Activated CD8-positive, alpha-beta memory T cell treated with anti-CD3 and anti-CD28 coated beads, Interleukin-2, amount 50 U/mL, for 24 hours (primary cell): ENCODE data around the gene ARHGEF2.

Source experiments
- DNase-seq: peaks from one replicate; pipeline ENCODE4 v3.0.0-alpha.2; 2020; ENCODE audit errors: extremely low read depth

The ARHGEF2 gene

DNA sequence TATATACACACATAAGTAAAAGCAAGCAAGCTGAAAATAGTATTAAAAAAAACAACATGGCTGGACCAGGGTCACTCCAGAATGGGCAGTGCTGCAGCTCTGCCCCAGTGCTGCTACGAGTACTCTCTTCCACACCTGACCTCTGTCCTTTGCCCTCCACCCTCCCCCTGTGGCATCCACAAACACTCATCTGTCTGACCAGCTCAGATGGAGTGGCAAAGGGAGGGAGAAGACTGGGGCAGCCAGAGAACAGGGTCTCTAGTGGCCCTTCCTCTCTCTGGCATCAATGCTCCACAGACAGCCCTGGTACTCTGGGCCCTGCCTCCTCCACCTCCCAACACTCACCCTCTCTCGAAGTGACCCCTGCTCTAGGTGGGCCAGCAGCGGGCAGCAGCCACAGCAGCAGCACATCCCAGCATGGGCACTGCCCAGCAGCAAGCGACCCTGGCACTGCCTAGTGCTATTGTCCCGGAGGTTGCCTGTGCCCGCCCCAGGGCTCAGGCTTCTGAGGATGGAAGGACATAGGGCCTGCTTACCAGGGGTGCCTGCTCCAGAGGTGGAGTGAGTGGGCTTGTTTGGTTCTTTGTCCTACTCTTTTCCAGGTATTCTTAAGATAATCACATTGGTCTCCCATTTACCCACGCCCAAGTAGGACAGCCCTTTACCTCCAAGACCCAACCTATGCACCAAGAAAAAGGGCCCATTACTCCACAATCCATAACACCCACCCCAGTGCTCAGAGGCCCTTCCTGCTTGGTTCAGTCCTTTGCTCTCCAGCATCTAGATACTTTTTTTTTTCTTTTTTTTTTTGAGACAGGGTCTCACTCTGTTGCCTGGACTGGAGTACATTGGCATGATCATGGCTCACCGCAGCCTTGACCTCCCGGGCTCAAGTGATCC is 6.2 kb downstream of the ARHGEF2 start:
- DNase-seq: no peak

DNA sequence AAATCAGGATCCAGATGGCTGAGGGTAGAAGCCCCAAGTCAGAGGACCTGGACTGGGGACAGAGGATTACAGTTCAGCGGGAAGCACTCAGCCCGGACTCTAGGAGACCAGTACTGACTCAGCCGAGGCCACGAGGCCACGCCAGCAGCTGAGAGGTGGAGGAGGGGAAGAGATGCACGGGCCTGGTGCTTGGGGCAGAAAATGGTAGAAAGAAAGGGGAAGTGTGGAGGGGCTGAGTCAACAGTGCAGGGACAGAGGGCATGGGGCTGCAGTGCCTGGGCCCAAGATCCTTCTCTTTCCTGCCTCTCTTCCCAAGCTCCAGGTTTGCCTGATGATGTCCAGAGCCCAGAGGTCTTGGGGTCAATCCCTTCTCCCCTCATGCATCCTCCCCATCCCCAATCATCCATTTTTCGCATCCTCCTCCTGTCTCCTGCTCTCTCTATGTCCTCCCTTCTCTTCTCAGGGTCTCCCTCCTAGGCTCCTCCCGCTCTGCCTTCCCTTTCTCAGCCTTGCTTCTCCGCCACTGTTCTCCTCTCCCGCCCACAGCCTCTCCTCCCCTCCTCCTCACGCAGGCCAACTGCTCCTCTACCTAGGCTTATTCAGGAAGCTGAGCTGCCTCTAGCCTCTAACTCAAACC is 7.7 kb downstream of the ARHGEF2 start:
- no peak for DNase-seq

DNA sequence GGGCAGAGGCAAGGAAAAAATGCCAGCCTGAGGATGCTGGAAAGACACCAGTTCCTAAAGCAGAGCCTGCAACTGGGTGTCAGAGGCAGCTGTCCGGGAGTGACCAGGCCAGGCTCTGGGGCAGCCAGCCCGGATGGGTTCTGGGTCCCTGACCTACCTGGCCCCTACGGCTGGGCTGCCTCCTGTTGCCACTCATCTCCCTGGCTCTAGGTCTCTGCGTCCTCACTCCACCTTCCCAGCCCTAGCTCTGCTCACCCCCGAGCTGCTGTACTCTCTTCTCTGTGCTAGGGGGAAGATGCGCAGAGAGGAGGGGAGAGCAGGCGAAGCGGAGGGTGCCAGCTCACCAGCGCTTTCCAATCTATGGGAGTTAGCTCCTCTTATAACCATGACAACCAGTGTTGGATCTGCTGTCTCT is 9.0 kb downstream of the ARHGEF2 start:
- no peak for DNase-seq

DNA sequence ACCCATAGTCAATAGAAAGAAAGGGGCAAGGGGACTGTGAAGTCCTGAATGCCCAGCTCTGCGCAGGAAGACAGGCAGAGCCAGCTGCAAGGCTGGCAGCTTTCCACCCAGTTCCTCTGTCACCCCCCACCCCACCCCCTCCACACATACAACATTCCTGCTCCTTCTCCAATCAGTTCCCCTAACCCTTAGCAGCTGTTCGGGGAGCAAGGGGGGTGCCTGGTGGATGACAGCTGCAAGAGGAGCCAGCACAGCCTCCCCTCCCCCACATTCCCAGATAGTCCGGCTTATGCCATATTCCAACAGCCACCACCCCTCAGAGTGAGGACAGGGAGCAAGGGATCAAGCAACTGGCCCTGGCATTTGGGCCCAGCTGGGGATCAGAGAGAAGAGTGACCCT is 9.7 kb downstream of the ARHGEF2 start:
- no peak for DNase-seq

DNA sequence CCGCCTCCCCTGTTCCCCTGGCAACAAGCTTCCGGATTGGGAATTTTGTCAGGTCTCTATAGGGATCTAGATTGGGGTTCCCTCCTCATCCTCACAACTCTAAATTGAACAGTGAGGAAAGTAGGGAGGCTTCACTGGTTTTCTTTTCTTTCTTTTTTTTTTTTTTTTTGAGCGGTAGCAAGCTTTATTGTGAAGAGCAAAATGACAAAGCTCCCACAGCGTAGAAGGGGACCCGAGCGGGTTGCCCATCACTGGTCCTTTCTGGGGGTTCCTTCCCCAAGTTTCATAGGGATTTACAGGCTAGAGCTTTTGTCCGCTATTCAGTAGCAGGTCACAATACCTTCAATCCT is 10.3 kb downstream of the ARHGEF2 start:
- DNase-seq: no peak

DNA sequence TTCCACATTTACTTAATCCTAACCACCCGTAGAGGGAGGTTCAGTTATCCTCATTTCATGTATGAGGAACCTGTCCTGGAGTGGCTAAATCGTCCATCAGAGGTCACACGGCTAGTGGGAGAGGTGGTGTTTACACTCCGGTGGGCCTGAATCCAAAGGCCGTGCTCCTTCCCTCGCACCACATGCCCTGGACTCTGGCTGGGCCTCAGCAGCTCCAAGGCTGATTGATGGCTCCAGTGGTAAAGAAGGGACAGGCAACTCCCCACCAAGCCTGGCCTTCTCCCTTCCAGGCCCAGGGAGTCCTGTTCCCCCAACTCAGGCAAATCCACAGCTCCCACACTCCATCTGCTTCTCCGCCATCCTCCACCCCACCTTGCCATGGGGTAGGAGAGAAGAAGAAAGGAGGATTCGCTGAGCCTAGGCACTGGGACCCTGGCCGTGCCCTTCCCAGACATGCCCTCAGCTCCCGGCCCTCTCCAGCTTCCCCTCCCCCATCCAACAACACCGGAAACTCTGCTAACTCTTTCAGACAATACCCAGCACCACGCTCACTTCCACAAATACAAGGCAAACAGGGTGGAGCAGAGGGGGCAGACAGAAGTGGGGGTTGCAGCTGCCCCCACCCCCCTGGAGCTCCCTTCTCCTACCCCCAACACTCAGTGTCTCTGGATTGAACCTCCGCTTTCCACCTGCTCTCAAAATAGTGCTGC is 10.9 kb downstream of the ARHGEF2 start:
- no peak for DNase-seq

DNA sequence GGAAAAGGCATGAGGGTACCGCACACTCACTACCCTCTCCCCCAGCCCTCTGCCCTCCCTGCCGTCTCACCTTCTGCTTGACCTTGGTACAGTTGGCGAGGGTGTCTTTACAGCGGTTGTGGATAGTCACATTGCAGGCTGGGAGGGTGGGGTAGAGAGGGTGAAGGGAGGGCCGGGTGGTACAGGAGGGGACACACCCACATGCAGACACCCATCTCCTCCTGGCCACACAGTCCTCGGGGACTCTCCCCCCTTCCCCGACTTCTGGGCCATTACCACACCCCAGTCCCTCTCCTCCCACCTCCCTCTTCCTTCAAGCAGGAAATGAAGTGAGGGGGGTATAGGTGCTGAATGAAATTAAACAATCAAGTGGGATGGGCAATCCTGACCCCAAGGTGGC is 11.6 kb downstream of the ARHGEF2 start:
- DNase-seq: no peak

DNA sequence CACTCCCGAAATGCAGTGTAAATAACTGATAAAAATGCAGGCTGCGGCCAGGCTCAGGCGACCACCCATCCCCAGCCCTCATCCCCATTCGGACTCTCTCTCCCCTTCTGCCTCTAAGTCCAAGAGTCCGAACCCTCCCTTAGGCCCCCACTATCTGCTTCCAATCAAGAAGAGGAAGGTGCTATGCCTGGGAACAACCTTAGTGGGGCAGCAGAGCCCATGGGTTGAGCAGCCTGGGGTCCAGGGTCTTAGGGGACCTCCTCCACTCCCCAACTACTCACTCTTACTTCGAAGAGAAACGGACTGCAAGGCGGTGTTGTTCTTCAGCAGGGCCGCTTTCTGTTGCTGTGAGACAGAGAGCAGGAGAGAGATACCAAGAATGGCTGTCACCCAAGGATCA is 12.2 kb downstream of the ARHGEF2 start:
- DNase-seq: no peak

DNA sequence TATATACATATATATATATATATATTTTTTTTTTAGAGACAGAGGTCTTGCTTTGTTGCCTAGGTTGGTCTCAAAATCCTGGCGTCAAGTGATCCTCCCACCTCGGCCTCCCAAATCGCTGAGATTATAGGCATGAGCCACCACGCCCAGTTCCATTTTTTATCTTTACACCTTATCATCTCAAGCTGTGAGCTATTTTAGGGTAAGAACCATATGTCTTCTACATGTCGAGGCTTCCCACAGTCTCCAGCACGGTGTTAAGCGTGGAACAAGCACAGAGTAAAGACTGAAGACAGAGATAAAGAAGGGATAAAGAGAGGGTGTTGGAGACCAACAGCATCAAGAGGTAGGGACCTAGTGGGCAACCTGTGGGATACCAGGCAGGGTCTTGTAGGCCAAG is 14.2 kb downstream of the ARHGEF2 start:
- DNase-seq: no peak

DNA sequence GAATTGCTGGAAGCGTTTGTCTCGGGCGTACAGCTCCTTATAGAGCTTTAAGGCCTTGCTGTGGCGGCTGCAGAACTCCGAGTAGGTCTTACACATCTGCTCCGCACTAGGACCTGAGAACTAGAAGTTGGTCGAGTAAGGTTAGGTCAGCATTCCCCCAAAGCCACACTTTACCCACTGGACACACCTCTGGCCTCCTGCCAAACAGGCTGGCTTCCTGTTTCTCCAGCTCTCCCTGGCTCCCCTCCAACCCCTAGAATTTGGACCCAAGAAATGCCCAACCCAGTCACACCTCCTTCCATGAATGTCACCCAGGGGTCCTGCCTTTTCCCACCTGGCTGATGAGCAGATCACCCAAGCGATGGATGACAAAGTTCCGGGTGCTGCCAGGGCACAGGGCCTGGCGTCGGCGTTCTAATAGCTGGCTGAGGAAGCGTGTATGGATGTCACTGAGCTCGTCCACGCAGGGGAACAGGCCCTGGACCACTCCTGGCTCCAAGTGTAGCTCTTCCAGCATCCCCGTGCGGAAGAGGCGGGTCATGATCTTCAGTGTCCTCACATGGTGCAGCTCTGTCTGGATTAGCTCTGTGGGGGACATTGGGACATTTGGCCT is 15.6 kb downstream of the ARHGEF2 start:
- DNase-seq: no peak

DNA sequence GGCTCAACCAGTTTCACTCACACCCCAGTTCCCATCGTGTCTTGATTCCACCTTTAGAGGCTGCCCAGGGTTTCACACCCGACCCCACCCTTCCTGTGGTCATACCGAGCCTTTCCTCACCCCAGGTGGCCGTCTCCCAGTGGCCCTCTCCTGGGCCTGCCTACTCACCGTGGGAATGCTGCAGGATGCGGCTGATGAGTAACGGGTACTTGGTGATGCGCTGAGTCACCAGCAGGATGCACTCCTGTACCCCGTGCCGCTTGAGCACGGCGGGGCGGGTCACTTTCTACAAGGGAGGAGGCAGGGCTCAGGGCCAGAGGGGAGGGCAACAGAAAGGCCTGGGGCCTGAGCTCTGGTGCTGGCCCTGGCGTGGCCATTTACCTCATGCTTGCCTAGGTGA is 16.4 kb downstream of the ARHGEF2 start:
- DNase-seq: no peak

DNA sequence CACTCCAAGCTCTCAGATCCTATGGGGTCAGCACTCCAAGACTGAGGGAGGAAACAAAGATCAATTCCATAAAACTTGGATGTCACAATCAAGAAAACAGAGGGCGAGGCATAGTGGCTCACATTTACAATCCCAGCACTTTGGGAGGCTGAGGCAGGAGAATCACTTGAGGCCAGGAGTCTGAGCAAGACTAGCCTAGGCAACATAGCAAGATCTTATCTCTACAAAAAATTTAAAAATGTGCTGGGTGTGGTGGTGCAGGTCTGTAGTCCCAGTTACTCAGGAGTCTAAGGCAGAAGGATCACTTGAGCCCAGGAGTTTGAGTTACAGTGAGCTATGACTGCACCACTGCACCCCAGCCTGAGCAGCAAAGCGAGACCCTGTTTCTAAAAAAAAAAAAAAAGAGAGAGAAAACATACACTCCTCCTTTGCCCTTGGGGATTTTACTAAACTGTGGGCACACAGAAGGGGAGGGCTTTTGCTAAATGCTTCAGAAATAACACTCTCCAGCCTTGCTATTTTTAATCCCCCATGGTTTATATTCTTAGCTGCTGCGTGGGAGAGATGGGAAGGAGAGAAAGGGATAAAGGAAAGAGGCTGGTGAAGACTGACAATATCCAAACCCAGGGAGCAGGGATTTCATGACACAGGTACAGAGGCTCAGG is 18.1 kb downstream of the ARHGEF2 start:
- DNase-seq: no peak

DNA sequence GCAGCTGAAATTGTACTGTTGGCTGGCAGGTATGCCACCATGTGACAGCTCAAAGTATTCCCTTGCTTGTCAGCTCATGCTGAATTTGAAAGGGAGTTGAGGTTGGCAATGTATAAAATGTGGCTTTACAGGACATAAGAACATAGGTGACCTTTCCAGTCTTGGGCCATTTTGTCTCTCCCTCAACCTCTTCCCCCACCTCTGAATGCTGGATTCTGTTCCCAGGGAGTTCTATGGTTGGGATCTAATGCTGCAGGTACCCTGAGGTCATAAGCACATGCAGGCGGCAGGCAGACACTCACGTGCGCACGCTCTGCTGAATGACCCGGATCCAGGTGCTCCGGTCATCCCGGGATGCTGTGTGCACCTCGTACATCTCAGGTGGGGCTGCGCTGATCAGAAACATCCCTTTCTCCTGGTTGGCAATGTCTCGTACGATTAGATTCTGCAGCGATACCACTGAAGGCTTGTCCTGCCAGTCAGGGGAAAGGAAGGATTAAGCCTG is 20.9 kb downstream of the ARHGEF2 start:
- DNase-seq: no peak

DNA sequence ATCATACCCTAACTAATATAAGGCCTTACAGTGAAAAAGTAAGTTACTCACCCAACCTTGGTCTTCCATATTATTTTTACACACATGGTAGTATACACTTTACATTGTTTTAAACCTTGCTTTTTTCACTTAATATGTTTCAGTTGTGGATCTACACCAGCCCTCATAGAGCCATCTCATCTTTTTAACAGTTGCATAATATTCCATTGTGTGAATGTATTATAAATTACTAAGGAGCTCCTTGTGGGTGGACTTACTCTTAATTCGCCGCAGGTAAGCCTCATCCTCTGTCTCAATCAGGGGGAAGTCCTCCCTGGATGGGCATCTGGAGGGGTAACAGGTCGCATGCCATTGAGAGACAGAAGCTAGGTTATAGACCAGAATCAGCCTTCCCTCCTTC is 23.7 kb downstream of the ARHGEF2 start:
- DNase-seq: no peak

DNA sequence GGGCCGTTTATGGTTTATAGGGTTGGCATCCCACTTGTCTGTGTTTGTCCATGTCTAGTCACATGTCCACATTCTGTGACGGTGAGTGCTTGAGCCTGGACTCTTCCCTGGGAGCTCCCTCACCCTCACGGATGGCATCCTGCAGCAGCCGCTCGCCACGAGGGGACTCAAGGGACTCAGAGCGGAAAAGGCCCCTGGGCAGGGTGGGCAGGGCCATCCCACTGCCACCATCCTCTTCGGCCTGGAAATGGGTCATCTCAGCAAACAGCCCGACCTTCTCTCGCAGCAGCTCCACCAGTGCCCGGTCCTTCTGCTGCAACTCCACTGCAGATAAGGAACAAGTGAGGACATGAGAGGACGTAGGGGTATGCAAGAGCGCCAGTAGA is 25.8 kb downstream of the ARHGEF2 start:
- no peak for DNase-seq

DNA sequence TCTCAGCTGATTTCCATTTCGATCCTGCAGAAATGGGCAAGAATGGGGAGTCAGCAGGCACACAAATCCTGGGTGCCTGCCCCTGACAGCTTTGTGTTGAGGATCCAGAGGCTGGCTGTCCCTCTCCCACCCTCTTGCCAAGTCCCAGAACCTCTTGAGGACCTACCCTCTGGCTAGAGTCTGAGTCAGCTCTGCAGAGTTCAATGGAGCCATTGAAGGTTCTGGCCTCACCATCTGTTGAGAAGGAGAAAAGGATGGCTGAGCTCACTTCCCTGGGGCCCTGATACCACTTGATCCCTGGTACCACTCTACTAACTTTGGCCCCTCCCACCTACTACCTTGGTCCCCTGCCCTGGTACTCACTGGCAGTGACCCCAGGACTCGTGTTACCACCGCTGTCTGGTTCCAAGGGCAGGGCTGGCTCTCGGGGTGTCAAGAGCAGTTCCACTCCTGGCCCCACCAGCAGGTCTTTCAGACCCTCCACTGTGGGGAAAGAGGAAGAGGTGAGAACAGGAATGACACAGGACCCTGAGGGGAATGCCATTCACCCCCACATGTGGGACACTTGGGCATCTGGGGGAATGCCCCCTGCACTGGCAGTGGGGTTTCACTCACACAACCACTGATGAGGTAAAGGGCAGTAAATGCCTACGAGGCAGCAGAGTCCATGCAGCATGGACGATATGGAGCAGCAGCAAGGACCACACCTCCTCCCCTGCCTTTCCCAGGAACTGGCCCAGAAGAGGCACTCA is 26.4 kb downstream of the ARHGEF2 start:
- no peak for DNase-seq

DNA sequence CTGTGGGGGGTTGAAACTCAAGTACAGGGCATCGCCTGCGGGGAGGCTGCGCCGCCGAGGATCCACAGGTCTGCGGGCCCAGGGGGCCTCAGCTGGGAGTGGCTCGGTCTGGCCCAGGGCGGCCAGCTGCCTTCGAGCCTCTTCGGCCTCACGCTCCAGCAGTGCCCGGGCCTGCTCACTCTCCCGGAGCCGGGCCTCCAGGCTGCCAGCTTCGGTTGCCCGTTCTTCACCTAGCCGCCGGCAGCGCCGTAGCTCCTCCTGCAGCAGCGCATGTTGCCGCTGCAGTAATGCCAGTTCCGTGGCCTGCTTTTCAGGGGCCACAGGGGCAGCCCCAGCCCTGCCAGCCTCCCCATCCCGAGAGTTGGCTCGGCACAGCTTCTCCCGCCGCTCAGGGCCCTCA is 27.5 kb downstream of the ARHGEF2 start:
- no peak for DNase-seq

DNA sequence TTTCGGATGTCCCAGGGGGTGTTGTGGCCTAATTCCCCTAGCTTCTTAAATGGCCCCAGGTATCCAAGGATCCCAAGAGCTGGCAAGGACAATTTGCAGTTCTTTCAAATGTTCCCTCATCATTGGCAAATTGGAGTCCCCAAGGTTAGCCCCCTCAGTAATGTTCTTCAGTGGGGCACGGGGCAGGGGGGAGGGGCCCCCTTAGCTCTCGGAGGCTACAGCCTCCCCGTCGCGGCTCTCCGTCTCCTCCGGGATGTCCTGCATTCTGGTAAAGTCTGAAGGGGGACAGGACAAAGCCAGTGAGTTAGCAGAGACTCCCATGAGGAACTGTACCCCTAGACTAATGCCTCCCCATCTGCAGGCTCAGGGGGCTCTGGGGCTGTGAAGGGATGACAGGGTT is 30.6 kb downstream of the ARHGEF2 start:
- no peak for DNase-seq

DNA sequence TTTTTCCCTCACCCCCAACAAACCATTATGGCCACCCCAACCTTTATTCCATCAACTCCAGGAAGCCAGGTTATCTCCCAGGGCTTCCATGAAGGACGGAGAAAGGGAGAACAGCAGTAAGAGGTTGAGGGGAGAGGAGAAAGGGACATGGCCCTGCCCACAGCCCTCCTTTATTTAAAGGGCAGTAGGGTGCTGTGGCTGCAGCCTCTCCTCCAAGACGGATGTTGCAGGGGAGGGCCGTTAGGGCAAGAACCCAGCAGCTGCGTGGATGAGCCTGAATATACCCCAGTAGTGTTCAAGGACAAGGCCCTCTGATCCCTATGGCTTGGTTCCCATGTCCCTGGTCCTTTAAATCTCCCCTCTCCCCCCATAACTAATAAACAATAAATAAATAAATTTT is 31.1 kb downstream of the ARHGEF2 start:
- no peak for DNase-seq

DNA sequence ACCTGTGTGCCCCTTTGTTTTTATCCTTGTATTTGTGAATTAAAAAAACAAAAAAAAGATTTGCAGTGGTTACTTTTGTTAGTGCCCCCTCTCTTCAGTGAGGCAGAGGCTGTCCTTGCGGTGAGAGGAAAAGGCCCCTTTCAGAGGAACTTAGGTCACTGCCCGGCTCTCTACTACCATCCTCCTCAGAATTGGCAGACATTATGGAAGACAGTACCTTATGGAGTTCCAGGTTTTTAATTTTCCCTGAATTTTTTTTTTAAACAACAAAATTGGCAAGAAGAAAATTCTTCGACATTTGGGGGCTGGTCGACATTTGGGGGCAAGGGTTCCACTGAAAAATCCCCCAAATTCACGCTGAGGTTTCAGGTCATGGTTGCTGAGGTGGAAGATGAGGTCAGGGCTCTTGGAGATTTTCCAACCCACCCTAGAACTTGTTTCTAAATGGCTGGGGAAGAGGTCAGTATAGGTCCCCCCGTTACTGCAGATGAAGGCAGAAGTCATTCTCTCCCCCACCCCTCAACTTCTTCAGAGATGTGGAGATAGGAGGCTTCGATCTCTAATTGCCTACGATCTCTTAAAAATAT is 31.6 kb downstream of the ARHGEF2 start:
- DNase-seq: no peak

DNA sequence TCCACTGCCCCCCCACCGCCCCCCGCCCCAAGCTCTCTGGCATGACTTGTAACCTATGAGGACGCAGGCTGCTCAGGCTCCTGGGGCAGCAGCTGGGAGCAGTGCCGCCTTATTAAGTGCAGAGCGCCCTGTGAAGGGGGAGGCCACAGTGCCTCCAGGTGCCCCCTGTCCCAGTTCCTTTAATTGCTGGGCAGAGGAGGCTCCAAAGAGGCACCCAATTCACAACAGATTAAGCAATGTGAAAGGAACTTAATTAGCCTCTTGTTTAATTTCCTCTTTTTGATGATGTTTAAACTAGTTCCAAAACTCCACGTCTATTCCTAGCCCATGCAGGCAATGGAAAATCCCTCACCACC is 33.9 kb downstream of the ARHGEF2 start:
- no peak for DNase-seq
